NCI-H1105 treated with DMSO at 0.1 percent for 48 hours (cell line): Measurements from ENCODE around the gene ATF6B.

Experiments used
- DNase-seq: peaks from one replicate; lab custom pipeline; 2025; lab: John Stamatoyannopoulos, UW

ATF6B gene

GRCh38 chr6:32131439-32131948 is 3.4 kb upstream of the ATF6B start:
- DNase-seq, result no peak

- DNase-seq, result peak; percentile 85
These were observed 1.4 kb upstream of the ATF6B start for GRCh38 chr6:32129297-32130088.

GRCh38 chr6:32128751-32129296 is 778 bp upstream of the ATF6B start:
- no peak for DNase-seq

- no peak for DNase-seq
These were observed 683 bp downstream of the ATF6B start for GRCh38 chr6:32127409-32127716.

GRCh38 chr6:32126880-32127279 is 1.2 kb downstream of the ATF6B start:
- no peak for DNase-seq

- no peak for DNase-seq
These were observed 4.4 kb downstream of the ATF6B start for GRCh38 chr6:32123681-32124080.

- DNase-seq, result no peak
These were observed 7.4 kb downstream of the ATF6B start for GRCh38 chr6:32120573-32121059.

GRCh38 chr6:32118782-32119628 is 9.0 kb downstream of the ATF6B start:
- peak; percentile 68 for DNase-seq

GRCh38 chr6:32117461-32117860 is 10.6 kb downstream of the ATF6B start:
- DNase-seq, result no peak

GRCh38 chr6:32116674-32117073 is 11.4 kb downstream of the ATF6B start:
- no peak for DNase-seq

GRCh38 chr6:32115623-32116022 is 12.4 kb downstream of the ATF6B start:
- DNase-seq, result no peak

GRCh38 chr6:32114796-32115195 is 13.2 kb downstream of the ATF6B start:
- DNase-seq, result no peak

GRCh38 chr6:32113386-32114352 is 14.4 kb downstream of the ATF6B start:
- DNase-seq, result no peak

- DNase-seq, result no peak
These were observed 15.5 kb downstream of the ATF6B start for GRCh38 chr6:32112431-32112980.

GRCh38 chr6:32111424-32112066 is 16.5 kb downstream of the ATF6B start:
- DNase-seq, result no peak

GRCh38 chr6:32110632-32111031 is 17.4 kb downstream of the ATF6B start:
- DNase-seq, result no peak

GRCh38 chr6:32109765-32110160 is 18.3 kb downstream of the ATF6B start:
- DNase-seq, result no peak

- DNase-seq, result peak; percentile 16
These were observed 18.8 kb downstream of the ATF6B start, which contains the start of gene TNXB for GRCh38 chr6:32109114-32109764. TSS of gene TNXB (minus strand) at chr6:32109338. CDS start at chr6:32098198, 11,140 bp downstream.

GRCh38 chr6:32108727-32109113 is 19.3 kb downstream of the ATF6B start:
- no peak for DNase-seq

- no peak for DNase-seq
These were observed 19.9 kb downstream of the ATF6B start for GRCh38 chr6:32108094-32108627.
